OCI-LY7 (cell line): ENCODE measurements around the gene CTCF. TPM values are rescaled to one million over a fixed set of nuclear protein-coding genes. Genes with fewer than 3 reads are reported as not detected.

ENCODE experiments used
- BruUV-seq: library from RNA; stranded (reverse); fragments of 400-500 nt; replicated peaks from 2 replicates; lab custom pipeline; 2021; lab: Mats Ljungman, UMichigan
- CTCF ChIA-PET: fragments of 300-600 bp; sonication (Branson Sonifier 250); formaldehyde crosslinking; loops from one replicate; lab custom pipeline; 2022; ENCODE audit warnings: antibody characterized with exemption; ENCODE audit not compliant: unreplicated experiment; lab: Charles Lee
- POLR2A ChIA-PET: fragments of 300-600 bp; sonication (Branson Sonifier 250); formaldehyde crosslinking; loops from one replicate; lab custom pipeline; 2022; ENCODE audit warnings: antibody characterized with exemption; lab: Charles Lee
- DNase-seq: peaks from one replicate; pipeline ENCODE4 v3.0.0-alpha.2; 2015; ENCODE audit warnings: low spot score
- H2AFZ ChIP-seq: fragments of 200-600 bp; sonication (generic), shearing (Covaris generic); 2 replicates; pipeline ENCODE4 v1.6.1; 2014; ENCODE audit warnings: mild to moderate bottlenecking, antibody characterized with exemption, low read length, moderate library complexity
- H3K27ac ChIP-seq: fragments of 200-600 bp; sonication (generic); 2 replicates; pipeline ENCODE4 v1.5.1; 2014; ENCODE audit warnings: mixed run types, low read depth, mild to moderate bottlenecking, moderate library complexity, low read length, inconsistent platforms; ENCODE audit not compliant: poor library complexity, severe bottlenecking
- H3K36me3 ChIP-seq: fragments of 200-600 bp; sonication (generic); 2 replicates; pipeline ENCODE4 v1.6.1; 2014; ENCODE audit warnings: mild to moderate bottlenecking, antibody characterized with exemption, low read length, moderate library complexity, mixed read lengths; ENCODE audit not compliant: insufficient read depth
- H3K4me1 ChIP-seq: fragments of 200-600 bp; sonication (generic); 2 replicates; pipeline ENCODE4 v1.5.1; 2014; ENCODE audit warnings: mild to moderate bottlenecking, low read length; ENCODE audit not compliant: insufficient read depth, poor library complexity, severe bottlenecking
- H3K4me2 ChIP-seq: fragments of 200-600 bp; sonication (generic); 2 replicates; pipeline ENCODE4 v1.6.1; 2014; ENCODE audit warnings: mild to moderate bottlenecking, low read length
- H3K4me3 ChIP-seq: fragments of 200-600 bp; sonication (generic); 2 replicates; pipeline ENCODE4 v1.5.1; 2014; ENCODE audit warnings: mild to moderate bottlenecking, low read depth, low read length; ENCODE audit not compliant: poor library complexity, severe bottlenecking
- H3K79me2 ChIP-seq: fragments of 200-600 bp; sonication (generic); 2 replicates; pipeline ENCODE4 v1.6.1; 2016; ENCODE audit warnings: low read depth, mild to moderate bottlenecking, low read length, moderate library complexity, mixed read lengths; ENCODE audit not compliant: insufficient read depth
- H3K9me2 ChIP-seq: fragments of 200-600 bp; sonication (generic); 2 replicates; pipeline ENCODE4 v1.6.1; 2016; ENCODE audit warnings: mild to moderate bottlenecking, low read length, mixed read lengths; ENCODE audit not compliant: insufficient read depth
- H3K9me3 ChIP-seq: fragments of 200-600 bp; sonication (generic); 2 replicates; pipeline ENCODE4 v1.6.1; 2014; ENCODE audit warnings: mild to moderate bottlenecking, mixed run types, low read length, mixed read lengths
- H4K20me1 ChIP-seq: fragments of 200-600 bp; sonication (generic); 2 replicates; pipeline ENCODE4 v1.6.1; 2014; ENCODE audit warnings: mild to moderate bottlenecking, antibody characterized with exemption, low read length, moderate library complexity, mixed read lengths; ENCODE audit not compliant: insufficient read depth
- EZH2phosphoT487 ChIP-seq: fragments of 200-600 bp; sonication (generic); IDR thresholded peaks from 2 replicates; pipeline ENCODE4 v1.6.1; 2018; ENCODE audit warnings: low read depth, borderline replicate concordance, mild to moderate bottlenecking, mixed run types, antibody characterized with exemption, low read length, moderate library complexity, mixed read lengths
- intact Hi-C: fragments of 100-400 bp; cut with micrococcal nuclease; formaldehyde crosslinking; loops from one replicate; pipeline ENCODE4 v1.10.0; 2022; ENCODE audit not compliant: unreplicated experiment
- total RNA-seq, 2 experiments: library from RNA; depleted of rRNA in 1 of 2; stranded (reverse); fragments of >200 nt in 1 of 2; shearing (Covaris generic) in 1 of 2; gene quantifications; 2 replicates each; pipeline ENCODE4 v1.2.3, GENCODE V29; 2014 to 2022
- TF ChIP-seq, protein P1 (sequence below): fragments of 200-600 bp; sonication (generic); conservative IDR thresholded peaks from 2 replicates; pipeline ENCODE4 v1.5.1; 2014; ENCODE audit warnings: mild to moderate bottlenecking, antibody characterized with exemption, low read length, moderate library complexity, mixed read lengths

Gene CTCF
- total RNA-seq, 2 experiments from 2014 or later: 70.6 to 83.5 TPM

DNA sequence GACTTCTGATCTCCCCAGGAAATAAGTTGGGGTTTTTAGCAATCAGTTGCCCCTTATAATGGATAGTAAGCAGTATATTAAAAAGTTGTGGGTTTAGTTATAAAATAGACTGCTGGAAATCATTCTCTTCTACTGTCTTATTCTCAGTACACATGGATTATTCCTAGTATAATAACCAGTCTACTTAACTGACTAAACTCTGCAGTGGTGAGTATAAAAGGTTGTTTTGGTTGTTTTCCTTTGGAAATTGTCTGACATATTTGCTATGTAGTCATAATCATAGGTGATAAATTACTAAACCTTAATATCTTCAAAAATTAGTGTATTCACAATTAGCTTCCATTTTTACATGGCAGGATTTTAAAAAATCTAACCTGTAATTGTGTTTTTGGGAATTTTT, 31.4 kb downstream of the CTCF start:
- POLR2A ChIA-PET: interaction anchor here (0.6 to 0.7 kb wide), 2 partner anchors 174 to 797 kb away, joined by 3 to 4 read pairs; no protein-coding TSS in a partner anchor
- Histone ChIP-seq H3K9me2 (no peaks in the 10 kb centered on the region), H3K4me3 (no peak overlapping the region), H3K9me3 (no peaks in the 10 kb centered on the region), H4K20me1 (no peaks in the 10 kb centered on the region; the same call in 1 of the 2 replicates), H3K27ac (no peak overlapping the region), H3K4me1 (peaks cover 4% of the 10 kb centered on the region), H3K79me2 (peaks cover 79% of the 10 kb centered on the region), H3K36me3 (peaks cover 62% of the 10 kb centered on the region), H3K4me2 (no peak overlapping the region), H2AFZ (no peak overlapping the region)
- intact Hi-C loops: no loop called here
- CTCF ChIA-PET: interaction anchor here (0.7 kb wide), 1 partner anchor 37 kb away, joined by 4 read pairs; no protein-coding TSS in a partner anchor
- BruUV-seq: no TSS peak
- TF ChIP-seq, protein P1, sequence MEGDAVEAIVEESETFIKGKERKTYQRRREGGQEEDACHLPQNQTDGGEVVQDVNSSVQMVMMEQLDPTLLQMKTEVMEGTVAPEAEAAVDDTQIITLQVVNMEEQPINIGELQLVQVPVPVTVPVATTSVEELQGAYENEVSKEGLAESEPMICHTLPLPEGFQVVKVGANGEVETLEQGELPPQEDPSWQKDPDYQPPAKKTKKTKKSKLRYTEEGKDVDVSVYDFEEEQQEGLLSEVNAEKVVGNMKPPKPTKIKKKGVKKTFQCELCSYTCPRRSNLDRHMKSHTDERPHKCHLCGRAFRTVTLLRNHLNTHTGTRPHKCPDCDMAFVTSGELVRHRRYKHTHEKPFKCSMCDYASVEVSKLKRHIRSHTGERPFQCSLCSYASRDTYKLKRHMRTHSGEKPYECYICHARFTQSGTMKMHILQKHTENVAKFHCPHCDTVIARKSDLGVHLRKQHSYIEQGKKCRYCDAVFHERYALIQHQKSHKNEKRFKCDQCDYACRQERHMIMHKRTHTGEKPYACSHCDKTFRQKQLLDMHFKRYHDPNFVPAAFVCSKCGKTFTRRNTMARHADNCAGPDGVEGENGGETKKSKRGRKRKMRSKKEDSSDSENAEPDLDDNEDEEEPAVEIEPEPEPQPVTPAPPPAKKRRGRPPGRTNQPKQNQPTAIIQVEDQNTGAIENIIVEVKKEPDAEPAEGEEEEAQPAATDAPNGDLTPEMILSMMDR: no peak
- no peak for TF ChIP-seq EZH2phosphoT487
- no peak for DNase-seq

DNA sequence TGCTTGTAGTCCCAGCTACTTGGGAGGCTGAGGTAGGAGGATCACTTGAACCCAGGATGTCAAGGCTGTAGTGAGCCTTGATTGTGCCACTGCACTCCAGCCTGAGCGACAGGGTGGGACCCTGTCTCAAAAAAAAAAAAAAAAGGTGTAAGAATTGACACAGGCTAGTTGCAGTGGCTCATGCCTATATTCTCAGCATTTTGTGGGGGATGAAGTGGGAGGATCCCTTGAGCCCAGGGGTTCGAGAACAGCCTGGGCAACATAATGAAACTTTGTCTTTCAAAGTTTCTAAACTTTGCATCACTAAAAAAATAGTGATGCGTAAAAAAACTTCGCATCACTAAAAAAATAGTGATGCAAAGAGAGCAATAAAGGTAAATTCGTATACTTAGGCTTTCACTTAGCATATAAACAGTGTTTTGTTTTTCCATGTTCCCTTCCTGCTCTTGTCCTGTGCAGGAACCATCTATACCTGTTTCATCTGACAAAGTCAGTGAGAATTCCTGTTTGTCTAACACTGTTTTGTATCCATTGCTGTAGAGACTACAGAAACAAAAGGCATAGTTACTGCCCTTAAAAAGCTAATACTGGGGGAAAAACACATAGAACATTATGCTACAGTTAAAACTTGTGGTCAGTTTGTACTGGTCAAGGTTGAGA, 32.1 kb downstream of the CTCF start:
- POLR2A ChIA-PET: no interaction called here

More for the DNA sequence above, 32.1 kb downstream of the CTCF start:
- no peak overlapping the region for H3K4me3 ChIP-seq
- H4K20me1 ChIP-seq: no peaks in the 10 kb centered on the region; the same call in 1 of the 2 replicates
- H3K9me3 ChIP-seq: no peaks in the 10 kb centered on the region
- intact Hi-C loops: no loop called here
- no peak overlapping the region for H2AFZ ChIP-seq
- peaks cover 85% of the 10 kb centered on the region for H3K79me2 ChIP-seq
- TF ChIP-seq, protein P1: no peak
- TF ChIP-seq EZH2phosphoT487: no peak
- no peak for DNase-seq
- CTCF ChIA-PET: interaction anchor here (0.7 kb wide), 1 partner anchor 36 kb away, joined by 4 read pairs; no protein-coding TSS in a partner anchor
- BruUV-seq: no TSS peak
- no peak overlapping the region for H3K27ac ChIP-seq
- peaks cover 61% of the 10 kb centered on the region for H3K36me3 ChIP-seq
- H3K4me1 ChIP-seq: peaks cover 4% of the 10 kb centered on the region
- no peaks in the 10 kb centered on the region for H3K9me2 ChIP-seq
- no peak overlapping the region for H3K4me2 ChIP-seq
